IMR-90 (cell line): Measurements from ENCODE around the gene NKPD1. TPM values are rescaled to one million over a fixed set of nuclear protein-coding genes. Genes with fewer than 3 reads are reported as not detected.
A peak's percentile ranks its signal among the peaks of the same experiment; 100 is the strongest.

ENCODE experiments used
- ATAC-seq: fragments of 200-7000 bp; cut with Tn5 transposase; 2 replicates; pipeline ENCODE4 v1.9.1; 2020; ENCODE audit warnings: low read depth, mild to moderate bottlenecking, moderate library complexity
- BruUV-seq: library from RNA; stranded (reverse); fragments of 400-500 nt; replicated peaks from 2 replicates; lab custom pipeline; 2021; lab: Mats Ljungman, UMichigan
- CTCF ChIA-PET: fragments of 300-600 bp; formaldehyde crosslinking; extraction: SDS; loops from one replicate; lab custom pipeline; 2021; ENCODE audit warnings: antibody characterized with exemption; lab: Yijun Ruan, JAX
- POLR2A ChIA-PET: fragments of 300-600 bp; sonication (Branson Sonifier 250); formaldehyde crosslinking; loops from one replicate; lab custom pipeline; 2022; ENCODE audit warnings: antibody characterized with exemption; ENCODE audit not compliant: unreplicated experiment; lab: Charles Lee
- DNase-seq: peaks from one replicate; pipeline ENCODE4 v3.0.0; 2013
- H2AFZ ChIP-seq: replicated peaks from 2 replicates; pipeline ENCODE3; 2013; ENCODE audit warnings: low read length, mild to moderate bottlenecking; ENCODE audit not compliant: poor library complexity
- H2AK5ac ChIP-seq: 2 replicates; pipeline ENCODE4 v1.6.1; 2013; ENCODE audit warnings: low read depth, low read length, inconsistent platforms
- H2AK9ac ChIP-seq: replicated peaks from 2 replicates; pipeline ENCODE3; 2013; ENCODE audit warnings: mild to moderate bottlenecking, low read depth, low read length, moderate library complexity; ENCODE audit not compliant: poor library complexity
- H2BK120ac ChIP-seq: 2 replicates; pipeline ENCODE4 v1.6.1; 2013; ENCODE audit warnings: low read depth, low read length, inconsistent platforms
- H2BK15ac ChIP-seq: 3 replicates; pipeline ENCODE4 v1.6.1; 2013; ENCODE audit warnings: low read depth, low read length, inconsistent platforms
- H2BK20ac ChIP-seq: 2 replicates; pipeline ENCODE4 v1.6.1; 2013; ENCODE audit warnings: low read depth, mild to moderate bottlenecking, inconsistent platforms, low read length, moderate library complexity
- H2BK5ac ChIP-seq: 2 replicates; pipeline ENCODE4 v1.6.1; 2013; ENCODE audit warnings: mild to moderate bottlenecking, low read depth, low read length, inconsistent platforms; ENCODE audit not compliant: poor library complexity, severe bottlenecking
- H3K14ac ChIP-seq: replicated peaks from 2 replicates; pipeline ENCODE4 v1.6.1; 2013; ENCODE audit warnings: low read depth, low read length, inconsistent platforms
- H3K18ac ChIP-seq: 2 replicates; pipeline ENCODE4 v1.6.1; 2013; ENCODE audit warnings: low read depth, low read length, control low read depth
- H3K23ac ChIP-seq: 2 replicates; pipeline ENCODE4 v1.6.1; 2013; ENCODE audit warnings: low read depth, low read length, inconsistent platforms
- H3K27ac ChIP-seq: 2 replicates; pipeline ENCODE4 v1.5.1; 2013; ENCODE audit warnings: mild to moderate bottlenecking, control low read depth, low read length; ENCODE audit not compliant: insufficient read depth
- H3K27me3 ChIP-seq: 2 replicates; pipeline ENCODE4 v1.6.1; 2013; ENCODE audit warnings: low read length; ENCODE audit not compliant: control insufficient read depth, insufficient read depth
- H3K36me3 ChIP-seq: 2 replicates; pipeline ENCODE4 v1.6.1; 2013; ENCODE audit warnings: low read length, mixed read lengths; ENCODE audit not compliant: control insufficient read depth, insufficient read depth
- H3K4ac ChIP-seq: 2 replicates; pipeline ENCODE4 v1.6.1; 2013; ENCODE audit warnings: low read depth, low read length, inconsistent platforms
- H3K4me1 ChIP-seq: 2 replicates; pipeline ENCODE4 v1.6.1; 2013; ENCODE audit warnings: low read length, mixed read lengths; ENCODE audit not compliant: control insufficient read depth, insufficient read depth
- H3K4me2 ChIP-seq: 2 replicates; pipeline ENCODE4 v1.6.1; 2013; ENCODE audit warnings: low read depth, mild to moderate bottlenecking, control low read depth, low read length, moderate library complexity
- H3K4me3 ChIP-seq: 2 replicates; pipeline ENCODE4 v1.5.1; 2013; ENCODE audit warnings: low read depth, mild to moderate bottlenecking, control low read depth, low read length, moderate library complexity; ENCODE audit not compliant: insufficient read depth
- H3K56ac ChIP-seq: 2 replicates; pipeline ENCODE4 v1.6.1; 2013; ENCODE audit warnings: low read length, inconsistent platforms; ENCODE audit not compliant: insufficient read depth; ENCODE audit errors: extremely low read depth
- H3K79me1 ChIP-seq, 2 experiments: 2 replicates each; pipeline ENCODE4 v1.6.1; 2013; ENCODE audit warnings: low read length in 2 of 2, inconsistent platforms in 1 of 2, low read depth in 1 of 2
- H3K9ac ChIP-seq: 2 replicates; pipeline ENCODE4 v1.6.1; 2013; ENCODE audit warnings: low read depth, low read length, control low read depth
- H3K9me1 ChIP-seq: 2 replicates; pipeline ENCODE4 v1.6.1; 2013; ENCODE audit warnings: low read length, inconsistent platforms; ENCODE audit not compliant: insufficient read depth
- H3K9me3 ChIP-seq: 2 replicates; pipeline ENCODE4 v1.6.1; 2013; ENCODE audit warnings: low read length; ENCODE audit not compliant: control insufficient read depth, insufficient read depth
- H4K20me1 ChIP-seq: 2 replicates; pipeline ENCODE4 v1.6.1; 2013; ENCODE audit warnings: low read length, inconsistent platforms; ENCODE audit not compliant: insufficient read depth
- H4K5ac ChIP-seq: 2 replicates; pipeline ENCODE4 v1.6.1; 2013; ENCODE audit warnings: mild to moderate bottlenecking, low read depth, low read length, control low read depth
- H4K8ac ChIP-seq, 2 experiments: 2 replicates each; pipeline ENCODE4 v1.6.1; 2013; ENCODE audit warnings: low read depth in 2 of 2, low read length in 2 of 2, control low read depth in 1 of 2, inconsistent platforms in 1 of 2
- H4K91ac ChIP-seq: 2 replicates; pipeline ENCODE4 v1.6.1; 2013; ENCODE audit warnings: low read depth, low read length, inconsistent platforms; ENCODE audit not compliant: insufficient read depth
- BHLHE40 ChIP-seq: fragments of 150-350 bp; IDR thresholded peaks from 2 replicates; pipeline ENCODE4 v1.6.1; 2016; ENCODE audit warnings: mild to moderate bottlenecking, low read depth, low read length
- CEBPB ChIP-seq: IDR thresholded peaks from 2 replicates; pipeline ENCODE4 v1.6.1; 2012; ENCODE audit warnings: low read depth, low read length, improper control_type of control experiment
- CHD1 ChIP-seq: IDR thresholded peaks from 2 replicates; pipeline ENCODE4 v1.6.1; 2012; ENCODE audit warnings: low read depth, low read length, improper control_type of control experiment
- CTCF ChIP-seq: conservative IDR thresholded peaks from 2 replicates; pipeline ENCODE4 v1.5.1; 2012; ENCODE audit warnings: mild to moderate bottlenecking, low read depth, low read length, improper control_type of control experiment
- ELK1 ChIP-seq: fragments of 150-350 bp; IDR thresholded peaks from 2 replicates; pipeline ENCODE4 v1.6.1; 2016; ENCODE audit warnings: low read depth, mild to moderate bottlenecking, low read length, moderate library complexity, borderline replicate concordance
- FOS ChIP-seq: fragments of 150-350 bp; IDR thresholded peaks from 2 replicates; pipeline ENCODE4 v1.6.1; 2016; ENCODE audit warnings: low read depth, low read length
- MAFK ChIP-seq: IDR thresholded peaks from 2 replicates; pipeline ENCODE4 v1.6.1; 2012; ENCODE audit warnings: low read depth, low read length, improper control_type of control experiment
- MAZ ChIP-seq: IDR thresholded peaks from 2 replicates; pipeline ENCODE4 v1.6.1; 2012; ENCODE audit warnings: low read depth, mild to moderate bottlenecking, low read length, improper control_type of control experiment, moderate library complexity, borderline replicate concordance
- MXI1 ChIP-seq: IDR thresholded peaks from 2 replicates; pipeline ENCODE4 v1.6.1; 2012; ENCODE audit warnings: low read depth, mild to moderate bottlenecking, low read length, moderate library complexity, borderline replicate concordance
- NFE2L2 ChIP-seq: fragments of 150-350 bp; IDR thresholded peaks from 2 replicates; pipeline ENCODE4 v1.6.1; 2016; ENCODE audit warnings: low read depth, mild to moderate bottlenecking, low read length
- POLR2A ChIP-seq: IDR thresholded peaks from 2 replicates; pipeline ENCODE4 v1.6.1; 2012; ENCODE audit warnings: mild to moderate bottlenecking, low read depth, low read length
- RAD21 ChIP-seq: IDR thresholded peaks from 2 replicates; pipeline ENCODE4 v1.6.1; 2012; ENCODE audit warnings: low read length, improper control_type of control experiment
- RFX5 ChIP-seq: IDR thresholded peaks from 2 replicates; pipeline ENCODE4 v1.8.0; 2012; ENCODE audit warnings: low read depth, mild to moderate bottlenecking, low read length, moderate library complexity
- SMC3 ChIP-seq: fragments of 150-350 bp; IDR thresholded peaks from 2 replicates; pipeline ENCODE4 v1.6.1; 2016; ENCODE audit warnings: low read depth, mild to moderate bottlenecking, antibody characterized with exemption, low read length, moderate library complexity
- USF2 ChIP-seq: fragments of 150-350 bp; IDR thresholded peaks from 2 replicates; pipeline ENCODE4 v1.6.1; 2017; ENCODE audit warnings: mild to moderate bottlenecking, antibody characterized with exemption, low read length, low read depth
- WGBS, 2 experiments: methylation state at CpG; one replicate each; pipeline versions ENCODE4 v1.1.5 to v1.1.7; 2013; ENCODE audit warnings: missing lambda C conversion rate in 2 of 2; ENCODE audit not compliant: insufficient read length in 1 of 2; ENCODE audit errors: extremely low coverage in 2 of 2; 5-methylcytosine and 5-hydroxymethylcytosine counted together
- dilution Hi-C: fragments of 300-500 bp; cut with HindIII; formaldehyde crosslinking; loops from one replicate; pipeline ENCODE4 v1.14.3; 2018; ENCODE audit warnings: low sequenced_read_pairs; ENCODE audit not compliant: unreplicated experiment
- in situ Hi-C: fragments of 300-500 bp; cut with MboI; formaldehyde crosslinking; loops from 3 replicates; pipeline ENCODE4 v1.14.3; 2019; ENCODE audit warnings: low sequenced_read_pairs, inconsistent platforms, mixed read lengths
- intact Hi-C: fragments of 100-400 bp; cut with micrococcal nuclease; formaldehyde crosslinking; loops from 2 replicates; pipeline ENCODE4 v1.10.0; 2022
- polyA plus RNA-seq, 3 experiments: library from polyadenylated mRNA; depleted of rRNA; stranded (reverse); fragments of >200 nt; gene quantifications; 2 replicates each; pipeline ENCODE4 v1.2.3, GENCODE V29; 2012; ENCODE audit warnings: low replicate concordance in 1 of 3
- total RNA-seq: library from RNA; depleted of rRNA; stranded (reverse); fragments of >200 nt; gene quantifications from 2 replicates; pipeline ENCODE4 v1.2.3, GENCODE V29; 2012

NKPD1 gene
- total and polyA plus RNA-seq, 2 of the 4 experiments (the other 2 are of a cell fraction), result under 0.01 to 0.09 TPM

GRCh38 chr19:45117167-45117594 lies 43.6 kb downstream of the NKPD1 start:
- 72% methylated on average over 3 of the region's 16 CpGs; no CpG with 5 or more reads in 1 of the 2 experiments for WGBS, 2 experiments
- peaks cover 33% of the 10 kb centered on the region for H3K9me1 ChIP-seq
- H3K27me3 ChIP-seq, result no peaks in the 10 kb centered on the region
- POLR2A ChIA-PET, result no interaction called here
- ATAC-seq (peak; percentile 56), DNase-seq (peak; percentile 20)
- H3K23ac ChIP-seq, result no peak overlapping the region
- peaks cover 43 to 93% of the 10 kb centered on the region in 2 experiments for H3K79me1 ChIP-seq
- H3K9ac ChIP-seq, result no peak overlapping the region
- peaks cover 90% of the 10 kb centered on the region for H4K20me1 ChIP-seq
- H2AK9ac ChIP-seq, result no peak overlapping the region
- H2BK120ac ChIP-seq, result no peak overlapping the region
- H4K91ac ChIP-seq, result no peak overlapping the region
- H3K4me2 ChIP-seq, result no peak overlapping the region
- H2AK5ac ChIP-seq, result no peak overlapping the region
- no peak overlapping the region for H3K4ac ChIP-seq
- BruUV-seq, result no TSS peak
- no peak overlapping the region for H2BK5ac ChIP-seq
- H4K8ac ChIP-seq, result no peak overlapping the region
- no peak overlapping the region for H2BK20ac ChIP-seq
- peaks cover 3% of the 10 kb centered on the region; the same call in 1 of the 2 replicates for H3K36me3 ChIP-seq
- H3K4me3 ChIP-seq, result no peak overlapping the region
- H2BK15ac ChIP-seq, result no peak overlapping the region
- CTCF ChIA-PET, result no interaction called here
- dilution Hi-C loops (no loop called here), in situ Hi-C loops (no loop called here), intact Hi-C loops (no loop called here)
- no peaks in the 10 kb centered on the region; the same call in 1 of the 2 replicates for H3K4me1 ChIP-seq
- H4K5ac ChIP-seq, result no peak overlapping the region
- no peak overlapping the region for H3K56ac ChIP-seq
- H3K18ac ChIP-seq, result no peak overlapping the region
- no peaks in the 10 kb centered on the region for H3K9me3 ChIP-seq
- no peak overlapping the region for H3K27ac ChIP-seq
- H2AFZ ChIP-seq, result no peak overlapping the region
- no peak for TF ChIP-seq CHD1
- TF ChIP-seq CTCF, result no peak
- TF ChIP-seq RFX5, result no peak
- no peak for TF ChIP-seq MAFK
- TF ChIP-seq RAD21, result no peak
- no peak for TF ChIP-seq FOS
- no peak for TF ChIP-seq BHLHE40
- TF ChIP-seq USF2, result no peak
- TF ChIP-seq MAZ, result no peak
- no peak for TF ChIP-seq SMC3
- no peak for TF ChIP-seq NFE2L2
- TF ChIP-seq CEBPB, result no peak
- no peak for TF ChIP-seq ELK1
- TF ChIP-seq POLR2A, result no peak
- no peak for TF ChIP-seq MXI1
- H3K14ac ChIP-seq, result no peak overlapping the region
